Inferior parietal cortex (tissue), 1 donor: ENCODE results near the gene SLC19A1.

Experiments used
- DNase-seq: peaks from one replicate; pipeline ENCODE4 v3.0.0-alpha.2; 2016; ENCODE audit errors: extremely low spot score

Gene SLC19A1

DNA sequence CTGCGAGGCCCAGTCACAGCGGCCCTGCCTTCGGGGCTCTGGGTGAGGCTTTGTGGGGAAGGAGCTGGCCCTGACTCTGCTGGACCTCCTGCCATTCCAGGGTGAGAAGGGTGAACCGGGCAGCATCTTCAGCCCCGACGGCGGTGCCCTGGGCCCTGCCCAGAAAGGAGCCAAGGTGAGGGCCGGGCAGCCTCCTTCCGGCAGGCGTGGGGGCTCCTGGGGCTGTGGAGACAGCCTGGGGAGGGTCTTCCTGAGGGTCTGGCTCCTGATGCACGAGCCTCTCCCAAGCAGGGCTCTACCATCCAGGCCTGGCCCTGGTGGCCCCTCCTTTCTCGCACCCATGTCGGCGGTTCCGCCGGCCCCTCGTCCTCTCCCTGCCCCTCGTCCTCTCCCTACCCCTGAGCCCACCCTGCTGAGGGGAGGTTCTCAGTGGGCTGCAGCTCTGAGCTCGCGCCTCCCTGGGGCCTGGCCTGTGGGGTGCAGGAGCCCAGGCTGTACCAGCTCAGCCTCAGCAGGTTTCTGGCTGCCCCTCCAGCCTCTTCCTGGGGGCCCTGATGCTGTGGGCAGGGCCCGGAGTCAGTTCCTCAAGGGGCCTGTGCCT is 48.7 kb downstream of the SLC19A1 start:
- DNase-seq = no peak

DNA sequence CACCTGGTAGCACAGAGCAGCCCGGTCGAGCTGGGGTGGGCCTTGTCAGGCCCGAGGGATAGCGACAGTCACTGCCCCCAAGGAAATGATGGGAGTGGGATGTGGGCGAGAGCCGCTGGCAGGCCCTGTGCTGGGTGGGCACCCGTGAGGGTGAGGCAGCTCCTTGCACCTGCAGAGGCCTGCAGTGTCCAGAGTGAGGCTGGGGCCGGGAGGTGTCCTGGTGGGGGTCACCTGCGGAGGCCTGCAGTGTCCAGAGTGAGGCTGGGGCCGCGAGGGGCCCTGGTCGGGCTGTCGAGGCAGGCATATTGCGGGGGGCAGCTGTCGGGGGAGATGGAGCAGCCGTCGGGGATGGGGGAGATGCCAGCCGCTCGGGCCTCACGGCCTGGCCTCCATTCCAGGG is 49.5 kb downstream of the SLC19A1 start:
- DNase-seq = no peak

- DNase-seq = no peak
Observed at GRCh38 chr21:45491623-45492022, 50.6 kb downstream of the SLC19A1 start.

DNA sequence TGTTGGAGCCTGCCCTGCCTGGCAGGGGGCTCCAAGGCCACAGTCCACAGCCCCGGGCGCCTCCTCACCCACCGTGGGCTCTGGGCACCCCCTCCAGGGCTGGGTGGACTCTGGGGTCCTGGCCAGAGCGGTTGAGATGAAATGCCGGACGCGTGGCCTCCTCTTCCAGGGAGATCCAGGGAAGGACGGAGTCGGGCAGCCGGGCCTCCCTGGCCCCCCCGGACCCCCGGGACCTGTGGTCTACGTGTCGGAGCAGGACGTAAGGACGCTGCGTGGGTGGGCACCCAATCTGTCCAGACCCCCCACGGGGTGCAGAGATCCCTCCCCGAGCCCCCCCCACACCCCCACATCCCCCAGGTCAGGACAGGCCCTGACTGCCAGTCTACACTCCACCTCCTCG is 51.2 kb downstream of the SLC19A1 start:
- no peak for DNase-seq

GRCh38 chr21:45490049-45490731 is 52.0 kb downstream of the SLC19A1 start:
- no peak for DNase-seq

DNA sequence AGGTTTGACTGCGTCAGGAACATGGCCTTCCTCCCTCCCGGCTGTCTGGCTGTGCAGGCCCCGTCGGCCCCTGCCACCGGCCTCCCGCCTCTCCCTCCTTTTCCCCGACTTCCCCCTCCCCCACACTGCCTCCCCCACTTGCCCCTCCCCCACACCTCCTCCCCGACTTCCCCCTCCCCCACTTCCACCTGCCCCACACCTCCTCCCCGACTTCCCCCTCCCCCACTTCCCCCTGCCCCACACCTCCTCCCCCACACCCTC is 52.6 kb downstream of the SLC19A1 start:
- DNase-seq = no peak

- DNase-seq = no peak
Observed at GRCh38 chr21:45488931-45489721, 53.1 kb downstream of the SLC19A1 start.

- no peak for DNase-seq
Observed at GRCh38 chr21:45487891-45488600, 54.2 kb downstream of the SLC19A1 start.

DNA sequence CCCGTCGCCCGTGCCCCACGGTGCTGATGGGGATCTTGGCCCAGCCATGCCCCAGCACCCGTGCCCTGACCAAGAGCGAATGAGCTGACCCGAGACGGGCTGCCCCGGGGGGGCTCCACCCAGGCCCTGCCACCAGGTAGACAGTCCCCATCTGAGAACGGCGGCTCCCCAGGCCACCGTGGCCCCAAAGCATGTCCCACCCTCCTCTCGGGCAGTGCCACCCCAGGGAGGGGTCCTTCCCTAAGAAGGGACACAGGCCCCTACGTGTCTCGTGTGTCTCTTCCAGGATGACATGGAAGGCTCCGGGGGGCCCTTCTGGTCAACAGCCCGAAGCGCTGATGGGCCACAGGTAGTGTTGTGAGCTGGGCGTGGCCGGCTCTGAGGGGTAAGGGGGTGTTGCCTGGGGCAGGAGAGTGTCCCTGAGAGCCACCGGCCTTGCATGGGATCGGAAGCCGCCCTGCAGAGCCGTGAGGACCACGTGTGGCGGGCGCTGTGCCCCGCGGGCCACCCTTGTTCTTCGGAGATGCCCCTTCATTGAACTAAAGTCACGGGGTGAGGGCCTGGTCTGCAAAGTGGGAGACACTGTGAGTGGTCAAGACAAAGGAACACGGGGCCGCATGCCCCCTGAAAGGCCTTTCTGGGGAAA is 55.0 kb downstream of the SLC19A1 start:
- DNase-seq = no peak

GRCh38 chr21:45486443-45487160 is 55.6 kb downstream of the SLC19A1 start:
- DNase-seq = no peak

GRCh38 chr21:45485686-45486442 is 56.4 kb downstream of the SLC19A1 start:
- DNase-seq = no peak

- no peak for DNase-seq
Observed at GRCh38 chr21:45484318-45484717, 57.9 kb downstream of the SLC19A1 start.

GRCh38 chr21:45482899-45483821 is 59.1 kb downstream of the SLC19A1 start:
- no peak for DNase-seq

DNA sequence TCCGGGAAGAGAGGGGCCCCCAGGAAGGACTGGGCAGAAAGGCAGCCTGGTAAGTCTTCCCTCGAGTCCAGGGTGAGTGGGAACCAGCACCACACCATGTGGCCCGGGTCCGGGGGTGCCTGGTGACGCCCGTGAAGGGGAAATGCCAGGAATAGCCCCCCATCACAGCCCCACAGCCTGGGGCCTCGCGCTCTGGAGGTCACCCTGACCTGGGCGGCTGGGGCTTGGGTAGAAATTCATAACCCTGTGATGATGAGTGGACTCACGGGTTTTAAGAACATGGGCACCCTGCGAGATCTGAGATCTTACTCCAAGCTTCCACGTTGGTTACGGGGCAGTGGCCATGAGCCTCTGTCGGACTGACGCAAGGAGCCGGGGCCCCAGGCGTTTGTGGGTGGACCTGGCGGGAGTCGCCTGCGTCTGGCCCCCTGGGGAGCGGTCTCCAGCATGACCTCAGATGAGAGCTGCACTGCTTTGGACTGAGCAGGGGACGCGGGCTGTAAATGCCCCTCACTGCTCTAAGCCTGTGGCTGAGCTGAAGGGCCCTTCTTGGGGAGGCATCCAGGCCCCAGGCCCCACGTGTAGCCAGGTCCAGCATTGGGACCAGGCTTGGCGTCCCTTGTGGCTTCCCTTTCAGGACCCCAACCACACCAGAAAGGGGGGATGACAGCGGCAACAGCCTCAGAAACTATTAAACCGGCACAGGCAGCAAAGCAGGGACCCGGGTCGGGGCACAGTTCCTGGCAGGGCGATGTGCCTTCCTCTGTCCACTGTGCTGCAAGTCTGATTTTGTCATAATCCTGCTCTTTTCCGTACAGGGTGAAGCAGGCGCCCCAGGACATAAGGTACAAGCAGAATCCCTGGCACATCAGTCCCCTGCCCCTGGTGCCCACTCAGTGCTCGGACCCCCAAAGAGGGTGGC is 60.0 kb downstream of the SLC19A1 start:
- no peak for DNase-seq

DNA sequence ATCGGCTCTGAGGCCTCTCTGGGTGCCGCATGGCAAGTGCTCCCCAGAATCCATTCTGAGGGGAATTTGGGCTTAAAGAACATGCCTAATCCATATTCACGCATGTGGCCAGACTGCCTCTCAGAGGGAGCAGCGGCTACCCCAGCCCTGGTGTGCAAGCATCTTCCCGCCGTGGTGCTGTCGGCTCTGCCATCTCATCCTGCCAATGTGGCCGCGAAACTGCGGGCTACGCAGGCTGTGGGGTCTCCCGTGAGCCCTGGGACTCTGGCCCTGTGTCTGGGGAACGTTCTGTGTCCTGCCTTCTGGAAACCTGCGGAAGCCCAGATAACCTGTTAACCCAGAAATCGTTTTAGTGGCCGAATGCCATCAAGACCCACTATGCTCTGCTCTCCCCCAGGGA is 60.7 kb downstream of the SLC19A1 start:
- DNase-seq = no peak

DNA sequence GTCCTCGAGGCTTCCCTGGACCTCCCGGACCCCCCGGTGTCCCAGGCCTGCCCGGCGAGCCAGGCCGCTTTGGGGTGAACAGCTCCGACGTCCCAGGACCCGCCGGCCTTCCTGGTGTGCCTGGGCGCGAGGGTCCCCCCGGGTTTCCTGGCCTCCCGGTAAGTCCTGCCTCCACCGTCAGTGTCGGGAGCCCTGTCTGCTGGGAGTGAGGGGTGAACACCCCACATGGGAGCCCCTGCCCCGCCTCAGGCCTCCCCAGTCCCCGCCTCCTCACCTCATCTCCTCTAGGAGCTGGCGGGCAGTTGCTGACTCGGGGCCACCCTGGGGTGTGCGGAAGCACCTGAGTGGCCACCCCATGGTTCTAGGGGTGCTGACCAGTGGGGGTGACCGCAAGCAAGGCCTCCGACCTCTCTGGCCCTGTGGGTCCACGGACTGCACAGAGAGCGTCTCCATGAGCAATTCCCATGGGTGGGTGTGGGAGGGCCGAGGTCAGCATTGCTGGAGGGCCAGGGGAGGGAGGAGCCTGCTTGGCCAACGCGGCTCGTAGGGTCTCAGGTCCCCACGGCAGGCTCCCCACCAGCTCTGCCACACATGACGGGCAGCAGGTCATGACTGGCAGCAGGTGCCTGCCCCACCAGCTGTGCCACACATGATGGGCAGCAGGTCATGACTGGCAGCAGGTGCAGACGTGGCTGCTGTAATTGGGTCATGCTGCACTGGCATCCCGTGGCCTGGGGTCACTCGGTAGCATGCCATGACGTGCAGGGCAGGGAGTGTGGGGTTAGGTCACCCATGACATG is 61.3 kb downstream of the SLC19A1 start:
- DNase-seq = no peak
